Smooth muscle cell (in vitro differentiated cells): ENCODE measurements around the gene HTR7. TPM values are rescaled to one million over a fixed set of nuclear protein-coding genes. Genes with fewer than 3 reads are reported as not detected.

Experiments
- DNase-seq: peaks from one replicate; lab custom pipeline; 2025; ENCODE audit not compliant: unreplicated experiment; lab: John Stamatoyannopoulos, UW
- H2AFZ ChIP-seq: fragments of 200-600 bp; sonication (generic); 2 replicates; pipeline ENCODE4 v1.6.0; 2016; ENCODE audit warnings: antibody characterized with exemption, low read depth, mild to moderate bottlenecking
- H3F3A ChIP-seq: fragments of 200-600 bp; sonication (generic); 2 replicates; pipeline ENCODE4 v1.6.0; 2017; ENCODE audit warnings: antibody characterized with exemption, low read depth
- H3K27ac ChIP-seq: fragments of 200-600 bp; sonication (generic); 2 replicates; pipeline ENCODE4 v1.5.1; 2016; ENCODE audit warnings: low read depth, mild to moderate bottlenecking
- H3K27me3 ChIP-seq: fragments of 200-600 bp; sonication (generic); 2 replicates; pipeline ENCODE4 v1.6.1; 2016; ENCODE audit warnings: low read depth, mild to moderate bottlenecking
- H3K36me3 ChIP-seq: fragments of 200-600 bp; sonication (generic); 2 replicates; pipeline ENCODE4 v1.5.1; 2016; ENCODE audit warnings: low read depth
- H3K4me1 ChIP-seq: fragments of 200-600 bp; sonication (generic); 2 replicates; pipeline ENCODE4 v1.5.1; 2016; ENCODE audit warnings: low read depth
- H3K4me2 ChIP-seq: fragments of 200-600 bp; sonication (generic); 2 replicates; pipeline ENCODE4 v1.6.0; 2016; ENCODE audit warnings: mild to moderate bottlenecking
- H3K4me3 ChIP-seq: fragments of 200-600 bp; sonication (generic); 2 replicates; pipeline ENCODE4 v1.5.1; 2016; ENCODE audit warnings: mild to moderate bottlenecking
- H3K79me2 ChIP-seq: fragments of 200-600 bp; sonication (generic); 2 replicates; pipeline ENCODE4 v1.6.0; 2016; ENCODE audit warnings: low read depth, mild to moderate bottlenecking
- H3K9ac ChIP-seq: fragments of 200-600 bp; sonication (generic); 2 replicates; pipeline ENCODE4 v1.6.0; 2016; ENCODE audit warnings: low read depth
- H3K9me3 ChIP-seq: fragments of 200-600 bp; sonication (generic); replicated peaks from 2 replicates; pipeline ENCODE4 v1.5.1; 2016; ENCODE audit warnings: low read depth
- H4K20me1 ChIP-seq: fragments of 200-600 bp; sonication (generic); 2 replicates; pipeline ENCODE4 v1.6.0; 2016; ENCODE audit warnings: low read depth
- WGBS: methylation state at CpG from one replicate; pipeline ENCODE4 v1.1.7; 2016; ENCODE audit warnings: low lambda C conversion rate; 5-methylcytosine and 5-hydroxymethylcytosine counted together
- polyA plus RNA-seq: library from polyadenylated mRNA; unstranded; fragments of >200 nt; fragmentation: Nextera tagmentation; extraction: Ambion mirVana; gene quantifications from 2 replicates; pipeline ENCODE4 v1.2.1, GENCODE V29; 2016
- total RNA-seq: library from RNA; depleted of rRNA; stranded (reverse); fragments of >200 nt; gene quantifications from 2 replicates; pipeline ENCODE4 v1.2.3, GENCODE V29; 2014
- TF ChIP-seq, protein P1 (sequence below): fragments of 200-600 bp; sonication (generic); IDR thresholded peaks from 2 replicates; pipeline ENCODE4 v1.5.1; 2017; ENCODE audit warnings: borderline replicate concordance, mild to moderate bottlenecking, antibody characterized with exemption; ENCODE audit not compliant: insufficient read depth, poor library complexity, severe bottlenecking

Gene HTR7
- total and polyA plus RNA-seq, 2 experiments from 2014 or later = 3.7 to 10.7 TPM

DNA sequence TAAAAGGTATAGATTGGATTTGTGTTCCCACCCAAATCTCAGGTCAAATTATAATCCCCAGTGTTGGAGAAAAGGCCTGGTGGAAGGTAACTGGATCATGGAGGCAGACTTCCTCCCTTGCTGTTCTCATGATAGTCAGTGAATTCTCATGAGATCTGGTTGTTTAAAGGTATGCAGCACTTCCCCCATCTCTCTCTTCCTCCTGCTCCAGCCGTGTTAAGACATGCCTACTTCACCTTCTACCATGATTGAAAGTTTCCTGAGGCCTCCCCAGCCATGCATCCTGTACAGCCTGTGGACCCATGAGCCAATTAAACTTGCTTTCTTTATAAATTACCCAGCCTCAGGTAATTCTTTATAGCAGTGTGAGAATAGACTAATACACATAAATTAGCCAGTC lies 39.1 kb downstream of the HTR7 start:
- Histone ChIP-seq H3K36me3 (no peaks in the 10 kb centered on the region), H3K4me3 (no peak overlapping the region), H3K9ac (no peak overlapping the region), H3K27ac (no peak overlapping the region), H3K4me2 (no peak overlapping the region), H3K79me2 (no peaks in the 10 kb centered on the region), H4K20me1 (no peaks in the 10 kb centered on the region), H3K4me1 (peaks cover 4% of the 10 kb centered on the region), H3F3A (no peaks in the 10 kb centered on the region), H3K9me3 (no peaks in the 10 kb centered on the region), H2AFZ (no peak overlapping the region), H3K27me3 (no peaks in the 10 kb centered on the region)
- TF ChIP-seq, protein P1, sequence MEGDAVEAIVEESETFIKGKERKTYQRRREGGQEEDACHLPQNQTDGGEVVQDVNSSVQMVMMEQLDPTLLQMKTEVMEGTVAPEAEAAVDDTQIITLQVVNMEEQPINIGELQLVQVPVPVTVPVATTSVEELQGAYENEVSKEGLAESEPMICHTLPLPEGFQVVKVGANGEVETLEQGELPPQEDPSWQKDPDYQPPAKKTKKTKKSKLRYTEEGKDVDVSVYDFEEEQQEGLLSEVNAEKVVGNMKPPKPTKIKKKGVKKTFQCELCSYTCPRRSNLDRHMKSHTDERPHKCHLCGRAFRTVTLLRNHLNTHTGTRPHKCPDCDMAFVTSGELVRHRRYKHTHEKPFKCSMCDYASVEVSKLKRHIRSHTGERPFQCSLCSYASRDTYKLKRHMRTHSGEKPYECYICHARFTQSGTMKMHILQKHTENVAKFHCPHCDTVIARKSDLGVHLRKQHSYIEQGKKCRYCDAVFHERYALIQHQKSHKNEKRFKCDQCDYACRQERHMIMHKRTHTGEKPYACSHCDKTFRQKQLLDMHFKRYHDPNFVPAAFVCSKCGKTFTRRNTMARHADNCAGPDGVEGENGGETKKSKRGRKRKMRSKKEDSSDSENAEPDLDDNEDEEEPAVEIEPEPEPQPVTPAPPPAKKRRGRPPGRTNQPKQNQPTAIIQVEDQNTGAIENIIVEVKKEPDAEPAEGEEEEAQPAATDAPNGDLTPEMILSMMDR = no peak
- WGBS = 81% methylated on average over 1 of the region's 1 CpG
- DNase-seq = no peak

GRCh38 chr10:90817128-90817889 lies 40.5 kb downstream of the HTR7 start:
- H3K4me2 ChIP-seq = no peak overlapping the region
- H2AFZ ChIP-seq = no peak overlapping the region
- TF ChIP-seq, protein P1 = no peak
- H3K79me2 ChIP-seq = no peaks in the 10 kb centered on the region
- H3F3A ChIP-seq = no peaks in the 10 kb centered on the region
- H3K9me3 ChIP-seq = no peaks in the 10 kb centered on the region
- 90% methylated on average over 2 of the region's 2 CpGs for WGBS
- peaks cover 4% of the 10 kb centered on the region for H3K4me1 ChIP-seq
- H3K27me3 ChIP-seq = no peaks in the 10 kb centered on the region
- no peak for DNase-seq
- no peak overlapping the region for H3K4me3 ChIP-seq
- no peak overlapping the region for H3K27ac ChIP-seq
- H4K20me1 ChIP-seq = no peaks in the 10 kb centered on the region
- no peaks in the 10 kb centered on the region for H3K36me3 ChIP-seq
- no peak overlapping the region for H3K9ac ChIP-seq

GRCh38 chr10:90816466-90816865 lies 41.4 kb downstream of the HTR7 start:
- H3K9me3 ChIP-seq = no peaks in the 10 kb centered on the region

More at GRCh38 chr10:90816466-90816865, 41.4 kb downstream of the HTR7 start:
- Histone ChIP-seq H3K9ac (no peak overlapping the region), H3K27me3 (no peaks in the 10 kb centered on the region), H3K4me1 (peaks cover 4% of the 10 kb centered on the region), H4K20me1 (no peaks in the 10 kb centered on the region), H3K79me2 (no peaks in the 10 kb centered on the region), H3K4me2 (no peak overlapping the region), H3F3A (no peaks in the 10 kb centered on the region), H3K4me3 (no peak overlapping the region), H3K27ac (no peak overlapping the region), H3K36me3 (no peaks in the 10 kb centered on the region), H2AFZ (no peak overlapping the region)
- 95% methylated on average over 5 of the region's 5 CpGs for WGBS
- TF ChIP-seq, protein P1 = no peak
- no peak for DNase-seq
